PFSK-1 (cell line): ENCODE measurements around the gene GMIP.

Experiments used
- FOXP2 ChIP-seq: optimal IDR thresholded peaks from 2 replicates; pipeline ENCODE3; 2011; ENCODE audit warnings: borderline replicate concordance, control low read depth, inconsistent platforms; ENCODE audit not compliant: insufficient read depth; ENCODE audit errors: extremely low read length, extremely low read depth
- POLR2AphosphoS5 ChIP-seq: IDR thresholded peaks from 2 replicates; pipeline ENCODE4 v1.6.1; 2012; ENCODE audit warnings: low read depth, mild to moderate bottlenecking, control low read depth, low read length, moderate library complexity
- REST ChIP-seq, 2 experiments: IDR thresholded peaks; 2 replicates each; pipeline versions ENCODE4 v1.6.1 to v1.8.0; 2011 to 2012; ENCODE audit warnings: low read depth in 2 of 2, low read length in 2 of 2, control low read depth in 1 of 2, inconsistent platforms in 1 of 2, mild to moderate bottlenecking in 1 of 2, moderate library complexity in 1 of 2; ENCODE audit not compliant: insufficient read depth in 1 of 2
- SIN3A ChIP-seq: IDR thresholded peaks from 2 replicates; pipeline ENCODE4 v1.6.1; 2012; ENCODE audit warnings: mild to moderate bottlenecking, low read length, moderate library complexity, borderline replicate concordance; ENCODE audit not compliant: insufficient read depth
- TAF1 ChIP-seq: IDR thresholded peaks from 2 replicates; pipeline ENCODE4 v1.6.1; 2012; ENCODE audit warnings: low read length, control low read depth, borderline replicate concordance; ENCODE audit not compliant: insufficient read depth

The GMIP gene

GRCh38 chr19:19618219-19619051, 25.0 kb downstream of the GMIP start, which contains the start of gene PBX4:
PBX4 (minus strand) TSS chr19:19618687; CDS start chr19:19618629, 58 bp downstream.
- no peak for TF ChIP-seq FOXP2
- TF ChIP-seq POLR2AphosphoS5 = no peak
- no peak for TF ChIP-seq REST (IDR thresholded peaks at IDR 0.05; ENCODE audit: insufficient read depth in 1 of 2, low read depth in 2 of 2, low read length in 2 of 2)
- no peak for TF ChIP-seq TAF1
- TF ChIP-seq SIN3A = no peak

- TF ChIP-seq TAF1 (no peak), FOXP2 (no peak), POLR2AphosphoS5 (no peak), SIN3A (no peak), REST (IDR thresholded peaks at IDR 0.05; ENCODE audit: insufficient read depth in 1 of 2, low read depth in 2 of 2, low read length in 2 of 2) (no peak)
Measured at GRCh38 chr19:19615086-19615485, 28.4 kb downstream of the GMIP start.

GRCh38 chr19:19613506-19613905, 30.0 kb downstream of the GMIP start:
- no peak for TF ChIP-seq REST (IDR thresholded peaks at IDR 0.05; ENCODE audit: insufficient read depth in 1 of 2, low read depth in 2 of 2, low read length in 2 of 2)
- TF ChIP-seq SIN3A = no peak
- TF ChIP-seq POLR2AphosphoS5 = no peak
- no peak for TF ChIP-seq TAF1
- TF ChIP-seq FOXP2 = no peak

GRCh38 chr19:19610376-19611202, 32.9 kb downstream of the GMIP start:
- TF ChIP-seq FOXP2 (no peak), POLR2AphosphoS5 (no peak), TAF1 (no peak), SIN3A (no peak), REST (IDR thresholded peaks at IDR 0.05; ENCODE audit: insufficient read depth in 1 of 2, low read depth in 2 of 2, low read length in 2 of 2) (no peak)
